T47D (cell line): ENCODE measurements around the gene RAB24.

ENCODE experiments used
- DNase-seq, 2 experiments: peaks; one replicate each; pipeline versions ENCODE4 v3.0.0 to v3.0.0-alpha.2; 2011 to 2012; ENCODE audit warnings: low read depth in 1 of 2, low spot score in 1 of 2
- JUND ChIP-seq: IDR thresholded peaks from 2 replicates; pipeline ENCODE4 v1.6.1; 2012; ENCODE audit warnings: low read depth
- in situ Hi-C: cut with HindIII; loops from 2 replicates; pipeline ENCODE4 v1.10.0; 2016; ENCODE audit warnings: low sequenced_read_pairs, low pct_unique_long_range_greater_than_20kb

The RAB24 gene

DNA sequence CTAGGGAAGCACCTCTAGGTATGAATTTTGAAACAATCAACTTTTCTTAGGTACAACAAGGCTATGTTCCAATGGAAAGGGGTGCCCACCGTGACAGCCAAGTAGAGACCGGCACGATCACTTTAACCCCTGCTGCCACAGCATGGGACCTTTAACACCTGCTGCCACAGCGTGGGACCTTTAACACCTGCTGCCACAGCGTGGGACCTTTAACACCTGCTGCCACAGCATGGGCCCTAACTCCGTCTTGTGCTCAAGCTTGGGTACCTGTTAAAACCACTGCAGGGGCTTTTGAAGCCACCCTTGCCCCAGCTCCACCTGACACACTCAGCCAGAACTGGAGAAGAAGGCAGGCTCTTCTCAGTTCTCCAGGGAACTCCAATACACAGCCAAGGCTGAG is 26.4 kb upstream of the RAB24 start:
- no peak for TF ChIP-seq JUND
- in situ Hi-C loops: no loop called here
- DNase-seq: no peak

DNA sequence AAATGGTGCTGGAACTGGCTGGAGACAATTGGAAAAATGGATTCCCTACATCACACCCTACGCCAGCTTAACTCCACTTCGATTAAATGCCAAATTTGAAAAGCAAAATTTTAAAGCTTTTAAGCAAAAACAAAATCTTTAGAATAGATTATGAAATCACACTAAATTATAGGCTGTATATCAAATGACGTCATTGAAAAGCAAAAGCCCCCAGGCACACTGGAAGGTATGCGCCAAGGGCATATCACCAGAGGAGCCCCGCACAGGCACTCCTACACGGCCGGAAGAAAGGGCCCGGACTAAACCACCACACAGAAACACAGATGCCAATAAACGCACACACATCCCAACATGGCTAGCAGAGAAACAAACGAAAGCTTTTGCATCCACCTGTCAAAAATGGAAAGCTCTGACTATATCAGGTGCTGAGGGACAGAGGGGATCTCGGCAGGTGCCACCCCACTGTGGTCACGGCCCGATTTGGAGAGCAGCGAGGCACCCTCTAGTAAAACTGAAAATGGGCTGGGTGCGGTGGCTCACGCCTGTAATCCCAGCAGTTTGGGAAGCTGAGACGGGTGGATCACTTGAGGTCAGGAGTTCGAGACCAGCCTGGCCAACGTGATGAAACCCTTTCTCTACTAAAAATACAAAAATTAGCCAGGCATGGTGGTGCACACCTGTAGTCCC is 25.2 kb upstream of the RAB24 start:
- TF ChIP-seq JUND: no peak
- in situ Hi-C loops: no loop called here
- no peak for DNase-seq

DNA sequence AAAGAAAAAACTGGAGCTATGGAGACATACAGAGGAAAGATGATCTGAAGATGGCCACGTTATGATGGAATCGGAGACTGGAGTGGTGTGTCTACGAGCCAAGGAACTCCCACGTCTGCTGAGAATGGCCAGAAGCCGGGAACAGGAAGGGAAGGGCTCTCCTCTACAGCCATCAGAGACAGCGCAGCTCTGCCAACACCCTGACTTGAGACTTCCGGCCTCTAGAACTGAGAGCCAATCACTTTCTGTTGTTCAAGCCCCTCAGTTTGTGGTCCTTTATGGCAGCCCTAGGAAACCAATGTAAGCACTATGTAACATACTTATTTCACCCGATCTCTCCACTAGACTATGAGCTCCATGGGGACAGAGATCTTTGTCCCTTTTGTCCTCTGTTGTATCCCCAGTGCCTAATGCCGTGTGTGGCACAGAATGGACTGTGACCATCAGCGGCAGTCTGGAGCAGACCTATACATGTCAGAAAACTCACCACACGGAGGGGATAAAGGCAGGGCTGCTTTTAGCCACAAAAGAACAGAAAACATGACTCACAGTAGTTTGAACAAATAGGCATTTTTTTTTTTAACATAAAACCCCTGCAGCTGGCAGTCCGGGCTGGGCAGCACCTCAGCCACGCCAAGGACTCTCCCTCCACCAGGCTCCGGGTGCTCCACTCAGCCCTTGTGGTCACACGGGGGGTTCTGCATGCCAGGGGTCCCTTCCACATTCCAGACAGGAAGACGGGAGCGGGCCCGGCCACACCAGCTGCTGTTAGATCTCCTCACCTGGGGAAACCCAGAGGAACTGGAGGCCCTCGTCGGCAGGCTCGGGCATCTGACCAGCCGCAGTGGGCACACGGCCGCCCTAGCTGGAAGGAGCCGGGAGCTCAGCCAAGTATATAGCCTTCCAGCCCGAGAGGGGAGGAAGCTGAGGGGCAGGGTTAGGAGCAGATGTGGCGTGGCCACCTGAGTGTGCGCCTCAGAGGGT is 24.3 kb upstream of the RAB24 start:
- in situ Hi-C loops: no loop called here
- no peak for DNase-seq
- no peak for TF ChIP-seq JUND

DNA sequence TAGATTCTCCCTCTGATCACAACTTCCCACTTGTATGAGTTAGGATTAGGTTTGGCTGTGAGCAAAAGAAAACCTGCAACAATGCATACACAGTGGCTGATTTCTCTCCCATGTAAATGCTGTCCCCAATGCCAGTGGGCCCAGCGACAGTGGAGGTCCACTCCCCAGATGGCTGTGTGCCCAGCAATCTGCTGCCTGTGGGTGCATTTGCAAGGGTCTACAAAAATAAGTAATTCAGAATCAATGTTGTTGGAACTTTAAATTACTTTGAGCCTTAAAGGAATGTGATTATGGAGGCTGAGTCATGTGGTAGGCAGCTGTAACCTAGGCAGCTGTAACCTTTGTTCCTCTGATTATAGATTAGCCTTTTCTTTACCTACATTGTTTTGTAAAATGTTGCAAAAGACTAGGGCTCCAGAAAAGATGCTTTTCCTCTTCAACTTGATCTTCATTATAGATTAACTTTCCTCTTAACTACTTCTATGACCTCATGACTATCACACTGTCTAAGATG is 22.4 kb upstream of the RAB24 start:
- no peak for TF ChIP-seq JUND
- no peak for DNase-seq
- in situ Hi-C loops: no loop called here

DNA sequence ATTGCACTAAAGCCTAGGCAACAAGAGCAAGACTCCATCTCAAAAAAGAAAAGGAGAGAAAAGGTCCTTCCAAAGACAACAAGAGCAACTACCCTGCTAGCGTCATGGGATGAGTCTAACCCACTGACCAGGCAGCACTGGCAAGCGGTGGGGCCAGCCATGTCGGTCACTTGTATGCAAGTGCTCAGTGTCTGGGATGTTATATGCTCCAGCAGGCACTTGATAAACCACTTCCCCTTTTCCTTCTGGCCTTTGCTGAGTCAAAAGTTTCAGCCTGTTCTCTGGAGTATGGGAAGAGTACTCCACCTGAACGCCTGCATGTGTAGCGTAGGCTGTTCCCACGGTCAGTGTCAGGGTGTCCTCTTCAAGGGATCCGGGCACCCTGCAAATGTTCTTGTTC is 17.4 kb upstream of the RAB24 start:
- in situ Hi-C loops: no loop called here
- TF ChIP-seq JUND: no peak
- DNase-seq: no peak

DNA sequence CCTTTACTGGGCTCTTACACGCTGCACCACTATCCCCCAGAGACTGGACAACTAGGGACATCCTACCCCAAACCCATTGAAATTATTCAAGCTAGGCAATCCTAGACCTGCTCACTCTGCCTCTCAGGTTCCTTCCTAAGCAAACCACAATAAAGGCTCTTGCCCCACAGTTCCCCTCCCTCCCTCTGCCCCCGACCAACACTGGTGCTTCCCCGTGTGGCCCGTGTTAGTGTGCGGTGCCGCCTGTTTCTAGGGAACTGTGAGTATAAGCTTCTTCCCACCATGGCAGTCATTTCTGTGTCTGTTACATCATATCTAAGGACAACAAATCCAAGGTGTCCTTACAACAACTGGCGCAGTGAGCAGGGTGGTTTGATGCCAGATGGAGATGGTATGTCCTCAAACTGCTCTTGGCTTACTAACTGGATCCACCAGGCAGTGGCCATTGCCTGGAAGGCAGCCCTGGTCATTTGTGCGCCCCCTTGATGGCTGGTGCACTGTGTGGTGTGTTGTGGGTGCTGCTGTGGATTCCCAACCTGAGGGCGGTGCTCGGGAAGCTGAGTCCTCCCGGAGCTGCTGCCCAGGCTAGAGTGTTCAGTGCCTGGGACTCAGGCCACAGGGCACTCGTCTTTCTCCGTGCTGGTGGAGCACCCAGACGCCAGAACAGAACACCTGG is 16.5 kb upstream of the RAB24 start:
- in situ Hi-C loops: no loop called here
- no peak for TF ChIP-seq JUND
- DNase-seq: no peak

DNA sequence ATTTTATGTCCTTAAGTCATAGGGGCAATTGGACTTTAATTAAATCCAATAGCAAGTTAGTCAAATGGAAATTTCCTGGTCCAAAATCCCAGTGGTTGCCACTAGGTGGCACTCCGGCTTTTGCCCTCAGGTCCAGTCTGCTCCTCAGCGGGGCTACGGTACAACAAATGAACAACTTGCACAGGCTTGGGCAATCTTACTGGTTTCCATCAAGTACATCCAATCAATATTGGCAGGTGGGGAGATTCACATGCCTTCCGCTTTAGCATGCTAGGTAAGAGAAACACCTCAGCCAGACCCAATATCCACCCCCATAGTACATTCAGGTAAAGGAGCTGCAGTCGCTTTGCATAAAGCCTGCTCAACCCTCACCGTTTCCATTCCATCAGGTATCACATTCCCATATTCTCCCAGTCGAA is 14.4 kb upstream of the RAB24 start:
- peak; percentile 72 to 84 for DNase-seq
- no peak for TF ChIP-seq JUND
- in situ Hi-C loops: no loop called here

DNA sequence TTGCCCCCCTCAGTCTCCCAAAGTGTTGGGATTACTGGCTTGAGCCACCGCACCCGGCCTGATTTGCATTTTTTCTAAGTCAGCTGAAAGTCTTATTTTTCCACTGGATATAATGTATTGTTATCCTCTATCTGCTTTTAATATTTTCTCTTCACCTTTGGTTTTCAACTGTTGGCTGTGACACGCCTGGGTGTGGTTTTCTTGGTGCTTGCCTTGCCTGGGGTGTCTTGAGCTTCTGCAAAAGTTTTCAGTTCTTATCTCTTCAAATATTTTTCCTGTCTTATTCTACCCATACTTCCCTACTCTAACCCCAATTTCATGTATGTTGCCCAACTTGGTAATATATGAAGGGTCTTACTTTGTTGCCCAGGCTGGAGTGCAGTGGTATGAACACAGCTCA is 12.5 kb upstream of the RAB24 start:
- in situ Hi-C loops: no loop called here
- DNase-seq: no peak
- no peak for TF ChIP-seq JUND

DNA sequence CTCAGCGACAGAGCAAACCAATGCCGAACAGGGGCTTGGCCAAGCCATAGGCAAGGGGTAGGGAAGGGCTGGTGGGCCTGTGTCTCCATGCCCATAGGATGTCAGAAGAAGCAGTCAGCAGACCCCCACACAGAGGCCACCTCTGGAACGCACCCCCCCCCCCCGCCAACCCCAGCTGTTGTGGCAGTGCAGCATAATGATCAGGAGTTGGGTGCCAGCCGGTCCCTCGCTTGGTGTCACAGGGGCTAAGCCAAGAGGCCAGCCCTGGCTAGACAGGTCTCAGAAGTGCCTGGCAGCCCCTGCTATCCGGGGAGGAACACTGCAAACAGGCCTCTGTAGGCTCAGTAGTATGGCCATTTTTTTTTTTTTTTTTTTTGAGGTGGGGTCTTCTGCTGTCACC is 11.9 kb upstream of the RAB24 start:
- in situ Hi-C loops: no loop called here
- no peak for DNase-seq

DNA sequence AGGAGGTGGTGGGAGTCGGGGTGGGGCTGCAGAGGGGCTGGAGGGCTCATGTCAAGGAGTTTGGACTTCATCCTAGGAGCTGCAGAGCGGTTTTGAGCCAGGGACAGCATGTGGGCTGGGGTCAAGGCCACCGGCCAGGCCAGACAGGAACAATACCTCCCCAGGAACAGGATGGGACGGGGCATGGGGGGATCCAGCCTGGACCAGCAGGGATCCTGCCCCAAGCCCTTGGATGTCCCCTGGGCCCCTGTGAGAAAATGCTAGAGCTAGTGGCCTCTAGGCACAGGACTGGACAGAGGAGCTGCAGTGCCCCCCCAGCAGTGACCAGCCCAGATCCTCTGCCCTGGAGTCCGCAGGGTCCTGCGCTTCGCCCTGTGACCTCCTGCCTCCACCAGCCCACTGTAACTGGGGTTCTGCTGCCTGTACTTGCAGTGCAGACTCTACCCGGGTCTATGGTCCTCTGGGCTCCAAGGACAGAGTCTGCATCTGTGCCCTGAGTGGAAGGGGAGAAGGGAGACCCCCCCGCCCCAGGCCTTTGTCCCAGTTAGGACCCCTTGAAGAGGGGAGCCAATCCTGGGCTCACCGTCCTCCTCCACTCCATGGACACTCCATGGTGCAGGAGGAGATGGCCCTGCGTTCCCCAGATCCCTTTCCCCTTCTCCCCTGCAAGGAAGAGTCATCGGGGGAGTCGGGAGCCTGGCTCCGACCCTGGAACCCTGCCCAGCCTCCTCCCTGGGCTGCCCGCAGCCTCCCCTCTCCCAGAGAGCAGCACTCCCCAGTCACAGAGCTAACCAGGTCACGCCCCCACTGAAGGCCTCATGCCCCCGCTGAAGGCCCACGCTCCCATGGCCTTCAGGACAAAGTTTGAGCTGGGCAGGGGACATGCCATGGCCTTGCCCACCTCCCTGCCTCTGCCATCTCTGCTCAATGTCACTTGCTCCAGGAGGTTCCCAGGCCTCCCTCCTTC is 11.1 kb upstream of the RAB24 start:
- in situ Hi-C loops: no loop called here
- no peak for DNase-seq
- TF ChIP-seq JUND: no peak

More for the DNA sequence above, 11.9 kb upstream of the RAB24 start:
- no peak for TF ChIP-seq JUND

DNA sequence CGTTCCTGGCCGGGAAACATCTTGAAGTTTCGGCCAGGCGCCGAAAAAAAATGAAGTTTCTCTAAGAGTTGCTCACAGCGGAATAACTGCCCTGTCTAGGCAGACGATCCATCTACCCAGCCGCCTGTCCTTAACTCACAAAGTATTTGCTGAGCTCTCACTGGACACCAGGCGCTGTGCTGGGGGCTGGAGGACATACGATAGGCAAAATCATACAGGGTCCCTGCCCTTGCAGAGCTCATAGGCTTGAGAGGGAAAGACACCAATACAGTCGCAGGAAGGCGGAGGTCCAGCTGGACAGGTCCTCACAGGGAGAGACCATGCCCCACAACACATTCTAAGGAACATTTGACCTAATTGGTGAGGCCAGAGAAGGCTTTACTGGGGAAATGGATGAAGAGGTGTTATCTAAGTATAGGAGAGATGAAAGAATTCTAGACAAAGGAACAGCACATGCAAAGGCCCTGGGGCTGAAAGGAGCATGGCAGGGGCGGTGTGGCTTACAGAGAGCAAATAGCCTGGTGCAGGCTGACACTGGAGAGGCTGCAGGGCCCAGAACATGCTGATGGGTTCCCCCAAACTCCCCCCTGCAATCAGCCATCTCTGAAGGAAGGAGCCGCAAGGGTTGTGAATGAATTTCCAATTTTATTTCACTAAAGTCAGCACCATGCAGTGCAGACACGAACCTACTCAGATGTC is 10.2 kb upstream of the RAB24 start:
- DNase-seq: no peak
- no peak for TF ChIP-seq JUND
- in situ Hi-C loops: no loop called here
